Measurements from ENCODE around the gene NFE2L3. TPM values are rescaled to one million over a fixed set of nuclear protein-coding genes. Genes with fewer than 3 reads are reported as not detected.

Gene NFE2L3
- total and polyA plus RNA-seq, 9 of the 15 experiments (the other 6 are each of a cell fraction or from before 2014, with no cell fraction given), result 2.9 to 16.9 (median 12.4) TPM

GRCh38 chr7:26171601-26172000, 19.6 kb downstream of the NFE2L3 start:
- peaks cover 7% of the 10 kb centered on the region; the same call in 2 of the 3 replicates for H3K79me2 ChIP-seq (ENCODE audit: control insufficient read depth, insufficient read depth, low read length)
- TF ChIP-seq ZNF121 (CRISPR knock-in tag; conservative IDR thresholded peaks at IDR 0.05) (peak; percentile 77), RBM25 (IDR thresholded peaks at IDR 0.05; ENCODE audit: low read depth, low read length, severe bottlenecking) (peak; percentile 37), ZNF583 (CRISPR knock-in tag; IDR thresholded peaks at IDR 0.05) (no peak), ZNF764 (CRISPR knock-in tag; IDR thresholded peaks at IDR 0.05; ENCODE audit: low read depth) (no peak), SMC3 (conservative IDR thresholded peaks at IDR 0.05; ENCODE audit: insufficient read depth, low read depth, low read length) (no peak), KLF10 (CRISPR knock-in tag; IDR thresholded peaks at IDR 0.05) (no peak), ZNF785 (CRISPR knock-in tag; IDR thresholded peaks at IDR 0.05) (no peak), ZNF282 (CRISPR knock-in tag; IDR thresholded peaks at IDR 0.05) (no peak), PHF20 (IDR thresholded peaks at IDR 0.05; ENCODE audit: partially characterized antibody) (no peak)
- H3K4me1 ChIP-seq (replicated peaks in 1 of 2; ENCODE audit: control insufficient read depth in 2 of 2, insufficient read depth in 2 of 2, low read length in 2 of 2), result peaks cover 4 to 8% of the 10 kb centered on the region in 2 experiments; a peak in 3 of 5 replicates
- 0 out of 2 replicates have a peak, but pooled peaks cover 2% of the 10 kb centered on the region for H4K20me1 ChIP-seq (replicated peaks; ENCODE audit: control insufficient read depth, insufficient read depth, low read length)
- H3K27me3 ChIP-seq (ENCODE audit: control insufficient read depth in 2 of 2, insufficient read depth in 2 of 2, low read length in 2 of 2), result no peaks in the 10 kb centered on the region
- no peak overlapping the region for H3K9ac ChIP-seq (ENCODE audit: insufficient read depth in 1 of 2, low read depth in 2 of 2, low read length in 2 of 2)
- ChIA-PET CTCF (ENCODE audit: low intra/inter-chr PET ratio) (no interaction called here), POLR2A (interaction anchor here (0.7 to 1.1 kb wide), 2 partner anchors 9 to 24 kb away, joined by 3 read pairs; no protein-coding TSS in a partner anchor)
- H3K4me2 ChIP-seq (ENCODE audit: insufficient read depth, low read length), result no peak overlapping the region
- FAIRE-seq (no peak), DNase-seq (ENCODE audit: extremely low read depth in 1 of 4, low spot score in 3 of 4) (no peak), ATAC-seq (no peak)
- H3K27ac ChIP-seq (ENCODE audit: extremely low read depth, low read depth, low read length), result no peak overlapping the region
- intact Hi-C loops (cut with micrococcal nuclease) (no loop called here), in situ Hi-C loops (cut with MboI) (no loop called here)
- no peaks in the 10 kb centered on the region for H3K9me3 ChIP-seq (replicated peaks; ENCODE audit: control insufficient read depth, insufficient read depth, low read depth, low read length)
- BruUV-seq (replicated peaks), result no TSS peak
- 92% methylated on average over 1 of the region's 2 CpGs for WGBS (ENCODE audit: insufficient coverage, low coverage, missing lambda C conversion rate)
- H3K4me3 ChIP-seq, result no peak overlapping the region
- H3K36me3 ChIP-seq (ENCODE audit: control insufficient read depth, insufficient read depth, low read length), result peaks cover 2% of the 10 kb centered on the region; the same call in 1 of the 3 replicates
- H3K9me1 ChIP-seq (ENCODE audit: control insufficient read depth, insufficient read depth, low read length), result no peaks in the 10 kb centered on the region
- no peak overlapping the region for H2AFZ ChIP-seq (ENCODE audit: low read depth, low read length)
